Hepatocyte (in vitro differentiated cells): ENCODE measurements around the gene PMAIP1. TPM values are rescaled to one million over a fixed set of nuclear protein-coding genes. Genes with fewer than 3 reads are reported as not detected.

Experiments used
- DNase-seq: peaks from one replicate; pipeline ENCODE4 v3.0.0-alpha.2; 2016; ENCODE audit warnings: low spot score
- H2AFZ ChIP-seq: fragments of 200-600 bp; sonication (generic); 2 replicates; pipeline ENCODE4 v1.6.0; 2016; ENCODE audit warnings: antibody characterized with exemption, mild to moderate bottlenecking
- H3K27ac ChIP-seq: fragments of 200-600 bp; sonication (generic); 2 replicates; pipeline ENCODE4 v1.5.1; 2016; ENCODE audit warnings: mild to moderate bottlenecking
- H3K27me3 ChIP-seq: fragments of 200-600 bp; sonication (generic); 2 replicates; pipeline ENCODE4 v1.6.1; 2016
- H3K36me3 ChIP-seq: fragments of 200-600 bp; sonication (generic); replicated peaks from 2 replicates; pipeline ENCODE4 v1.5.1; 2016; ENCODE audit warnings: low read depth; ENCODE audit not compliant: insufficient read depth
- H3K4me1 ChIP-seq: fragments of 200-600 bp; sonication (generic); 2 replicates; pipeline ENCODE4 v1.5.1; 2016; ENCODE audit warnings: mild to moderate bottlenecking, moderate library complexity; ENCODE audit not compliant: insufficient read depth
- H3K4me2 ChIP-seq: fragments of 200-600 bp; sonication (generic); 2 replicates; pipeline ENCODE4 v1.6.0; 2016
- H3K4me3 ChIP-seq: fragments of 200-600 bp; sonication (generic); 2 replicates; pipeline ENCODE4 v1.5.1; 2016; ENCODE audit warnings: mild to moderate bottlenecking
- H3K79me2 ChIP-seq: fragments of 200-600 bp; sonication (generic); 2 replicates; pipeline ENCODE4 v1.6.0; 2017; ENCODE audit warnings: mild to moderate bottlenecking
- H3K9me2 ChIP-seq: fragments of 200-600 bp; sonication (generic); replicated peaks from 2 replicates; pipeline ENCODE4 v1.6.0; 2017; ENCODE audit warnings: mild to moderate bottlenecking; ENCODE audit not compliant: insufficient read depth
- H3K9me3 ChIP-seq: fragments of 200-600 bp; sonication (generic); 2 replicates; pipeline ENCODE4 v1.5.1; 2016; ENCODE audit warnings: low read depth, mild to moderate bottlenecking
- H4K20me1 ChIP-seq: fragments of 200-600 bp; sonication (generic); 2 replicates; pipeline ENCODE4 v1.6.0; 2016; ENCODE audit warnings: mild to moderate bottlenecking; ENCODE audit not compliant: insufficient read depth, poor library complexity, severe bottlenecking
- CTCF ChIP-seq: fragments of 200-600 bp; sonication (generic); IDR thresholded peaks from 2 replicates; pipeline ENCODE4 v1.5.1; 2016; ENCODE audit warnings: antibody characterized with exemption, mild to moderate bottlenecking; ENCODE audit not compliant: poor library complexity
- EZH2 ChIP-seq: fragments of 200-600 bp; sonication (generic); IDR thresholded peaks from 2 replicates; pipeline ENCODE4 v1.6.1; 2016; ENCODE audit warnings: antibody characterized with exemption, mild to moderate bottlenecking, borderline replicate concordance
- EZH2phosphoT487 ChIP-seq: fragments of 200-600 bp; sonication (generic); IDR thresholded peaks from one replicate; pipeline ENCODE4 v1.6.1; 2018; ENCODE audit warnings: antibody characterized with exemption, mild to moderate bottlenecking, low read depth, moderate library complexity; ENCODE audit not compliant: unreplicated experiment, severe bottlenecking
- WGBS: methylation state at CpG from one replicate; pipeline ENCODE4 v1.1.6; 2016; ENCODE audit warnings: low lambda C conversion rate; ENCODE audit errors: missing lambda C conversion rate; 5-methylcytosine and 5-hydroxymethylcytosine counted together
- polyA plus RNA-seq: library from polyadenylated mRNA; unstranded; fragments of >200 nt; fragmentation: Nextera tagmentation; extraction: Ambion mirVana; gene quantifications from 2 replicates; pipeline ENCODE4 v1.2.1, GENCODE V29; 2016
- total RNA-seq: library from RNA; depleted of rRNA; stranded (reverse); fragments of >200 nt; gene quantifications from 2 replicates; pipeline ENCODE4 v1.2.3, GENCODE V29; 2014

PMAIP1 gene
- total and polyA plus RNA-seq, 2 experiments from 2014 or later, result 7.7 to 10.2 TPM

GRCh38 chr18:59942601-59943000, 42.8 kb downstream of the PMAIP1 start:
- Histone ChIP-seq H3K27ac (no peak overlapping the region), H3K36me3 (no peaks in the 10 kb centered on the region), H3K27me3 (no peaks in the 10 kb centered on the region), H3K4me1 (no peaks in the 10 kb centered on the region), H3K9me3 (no peaks in the 10 kb centered on the region), H2AFZ (no peak overlapping the region), H3K9me2 (no peaks in the 10 kb centered on the region), H3K4me3 (no peak overlapping the region), H3K79me2 (no peaks in the 10 kb centered on the region), H3K4me2 (no peak overlapping the region), H4K20me1 (no peaks in the 10 kb centered on the region)
- TF ChIP-seq EZH2phosphoT487, result no peak
- no peak for TF ChIP-seq CTCF
- TF ChIP-seq EZH2, result no peak
- DNase-seq, result no peak
- 97% methylated on average over 4 of the region's 4 CpGs for WGBS

GRCh38 chr18:59945544-59945943, 45.7 kb downstream of the PMAIP1 start:
- WGBS, result 72% methylated on average over 2 of the region's 2 CpGs
- no peaks in the 10 kb centered on the region for H3K9me3 ChIP-seq
- no peak overlapping the region for H3K27ac ChIP-seq

GRCh38 chr18:59950215-59950944, 50.6 kb downstream of the PMAIP1 start:
- no peaks in the 10 kb centered on the region for H4K20me1 ChIP-seq
- no peak overlapping the region for H2AFZ ChIP-seq
- H3K9me2 ChIP-seq, result no peaks in the 10 kb centered on the region
- no peak for DNase-seq
- no peaks in the 10 kb centered on the region for H3K36me3 ChIP-seq
- no peak overlapping the region for H3K27ac ChIP-seq
- H3K4me3 ChIP-seq, result no peak overlapping the region
- no peaks in the 10 kb centered on the region for H3K79me2 ChIP-seq
- no peaks in the 10 kb centered on the region for H3K4me1 ChIP-seq
- H3K4me2 ChIP-seq, result no peak overlapping the region
- WGBS, result 85% methylated on average over 6 of the region's 6 CpGs
- no peaks in the 10 kb centered on the region for H3K9me3 ChIP-seq
- H3K27me3 ChIP-seq, result no peaks in the 10 kb centered on the region
- TF ChIP-seq CTCF, result no peak
- TF ChIP-seq EZH2phosphoT487, result no peak
- no peak for TF ChIP-seq EZH2

More at GRCh38 chr18:59945544-59945943, 45.7 kb downstream of the PMAIP1 start:
- no peak for DNase-seq
- TF ChIP-seq EZH2phosphoT487 (no peak), EZH2 (no peak), CTCF (no peak)
- Histone ChIP-seq H3K9me2 (no peaks in the 10 kb centered on the region), H3K79me2 (no peaks in the 10 kb centered on the region), H3K27me3 (no peaks in the 10 kb centered on the region), H3K4me2 (no peak overlapping the region), H4K20me1 (no peaks in the 10 kb centered on the region), H3K36me3 (no peaks in the 10 kb centered on the region), H2AFZ (no peak overlapping the region), H3K4me3 (no peak overlapping the region), H3K4me1 (no peaks in the 10 kb centered on the region)
